SH-SY5Y (cell line): Measurements from ENCODE around the gene CRYBG1.

Experiments
- GATA2 ChIP-seq: IDR thresholded peaks from 2 replicates; pipeline ENCODE4 v1.6.1; 2011; ENCODE audit warnings: mild to moderate bottlenecking, low read depth, low read length
- GATA3 ChIP-seq: IDR thresholded peaks from 2 replicates; pipeline ENCODE4 v1.6.1; 2011; ENCODE audit warnings: low read depth, mild to moderate bottlenecking, low read length, moderate library complexity

GRCh38 chr6:106579281-106579680 lies 218.8 kb downstream of the CRYBG1 start:
- TF ChIP-seq GATA2 (no peak), GATA3 (no peak)
